BLaER1 treated with 17β-estradiol and CSF1 and Interleukin-3, amounts not matched to agents 10 nM and 100 nM (cell line): ENCODE measurements around the gene CHMP6.
A peak's percentile ranks its signal among the peaks of the same experiment; 100 is the strongest.

Experiments used
- H3K27ac ChIP-seq, 11 experiments: shearing (Covaris generic); formaldehyde crosslinking; 2 replicates each; pipeline ENCODE4 v1.8.1; 2022
- H3K27me3 ChIP-seq, 11 experiments: shearing (Covaris generic); formaldehyde crosslinking; 2 replicates each; pipeline ENCODE4 v1.8.1; 2022
- H3K36me3 ChIP-seq, 11 experiments: shearing (Covaris generic); formaldehyde crosslinking; 2 replicates each; pipeline ENCODE4 v1.8.1; 2022
- H3K4me1 ChIP-seq, 10 experiments: shearing (Covaris generic); formaldehyde crosslinking; 2 replicates each; pipeline ENCODE4 v1.8.1; 2022
- H3K4me2 ChIP-seq, 11 experiments: shearing (Covaris generic); formaldehyde crosslinking; 2 replicates each; pipeline ENCODE4 v1.8.1; 2022
- H3K4me3 ChIP-seq, 10 experiments: shearing (Covaris generic); formaldehyde crosslinking; 2 replicates each; pipeline ENCODE4 v1.8.1; 2022
- H3K9ac ChIP-seq, 11 experiments: shearing (Covaris generic); formaldehyde crosslinking; 2 replicates each; pipeline ENCODE4 v1.8.1; 2022
- H3K9me3 ChIP-seq, 11 experiments: shearing (Covaris generic); formaldehyde crosslinking; replicated peaks in 1 of 11; 2 replicates each; pipeline ENCODE4 v1.8.1; 2022
- H4K20me1 ChIP-seq, 11 experiments: shearing (Covaris generic); formaldehyde crosslinking; 2 replicates each; pipeline ENCODE4 v1.8.1; 2022
- Cebpa-rat ChIP-seq, 11 experiments: shearing (Covaris generic); IDR thresholded peaks; 2 replicates each; pipeline ENCODE4 v1.8.1; 2022

CHMP6 gene

DNA sequence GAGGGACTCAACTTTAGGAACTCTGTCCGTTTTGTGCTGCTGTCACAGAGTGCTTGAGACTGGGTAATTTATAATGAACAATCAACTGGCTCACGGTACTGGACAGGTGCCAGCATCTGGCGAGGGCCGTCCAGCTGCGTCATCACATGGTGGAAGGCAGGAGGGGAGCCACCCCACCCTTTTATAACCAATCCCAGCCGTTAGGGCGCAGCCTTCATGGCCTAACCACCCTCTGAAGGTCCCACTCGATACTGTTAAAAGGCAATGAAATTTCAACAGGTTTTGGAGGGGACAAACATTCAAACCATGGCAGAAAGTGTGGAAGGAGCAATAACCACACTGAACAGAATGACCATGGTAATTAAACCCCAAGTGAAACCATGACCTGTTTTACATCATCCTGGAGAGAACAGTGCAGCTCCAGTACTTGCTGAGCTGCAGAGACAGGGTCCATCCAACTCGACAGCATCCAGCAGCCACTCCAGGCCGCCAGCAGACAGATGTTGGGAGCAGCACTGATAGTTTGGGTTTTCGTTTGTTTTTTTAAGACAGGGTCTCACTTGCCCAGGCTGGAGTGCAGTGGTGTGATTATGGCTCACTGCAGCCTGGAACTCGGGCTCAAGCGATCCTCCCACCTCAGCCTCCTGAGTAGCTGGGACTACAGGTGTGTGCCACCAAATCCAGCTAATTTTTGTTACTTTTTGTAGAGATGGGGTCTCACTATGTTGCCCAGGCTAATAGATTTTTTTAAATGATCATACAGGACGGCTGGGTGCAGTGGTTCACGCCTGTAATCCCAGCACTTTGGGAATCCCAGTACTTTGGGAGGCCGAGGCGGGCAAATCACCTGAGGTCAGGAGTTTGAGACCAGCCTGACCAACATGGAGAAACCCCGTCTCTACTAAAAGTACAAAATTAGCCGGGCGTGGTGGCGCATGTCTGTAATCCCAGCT, 11.0 kb downstream of the CHMP6 start:
- Histone ChIP-seq H3K9me3 (no peaks in the 10 kb centered on the region), H3K4me1 (peaks cover 0 to 6% (median 3%) of the 10 kb centered on the region in 10 experiments; a peak in 6 of 20 replicates), H3K4me3 (no peak overlapping the region), H3K36me3 (peaks cover 25 to 33% (median 28%) of the 10 kb centered on the region in 11 experiments), H3K9ac (no peak overlapping the region), H3K27ac (no peak overlapping the region), H3K4me2 (no peak overlapping the region), H3K27me3 (peaks cover 67 to 77% (median 74%) of the 10 kb centered on the region in 11 experiments), H4K20me1 (peaks cover 3 to 86% (median 58%) of the 10 kb centered on the region in 11 experiments; a peak in 18 of 22 replicates)
- no peak for TF ChIP-seq Cebpa-rat (IDR thresholded peaks at IDR 0.05)

DNA sequence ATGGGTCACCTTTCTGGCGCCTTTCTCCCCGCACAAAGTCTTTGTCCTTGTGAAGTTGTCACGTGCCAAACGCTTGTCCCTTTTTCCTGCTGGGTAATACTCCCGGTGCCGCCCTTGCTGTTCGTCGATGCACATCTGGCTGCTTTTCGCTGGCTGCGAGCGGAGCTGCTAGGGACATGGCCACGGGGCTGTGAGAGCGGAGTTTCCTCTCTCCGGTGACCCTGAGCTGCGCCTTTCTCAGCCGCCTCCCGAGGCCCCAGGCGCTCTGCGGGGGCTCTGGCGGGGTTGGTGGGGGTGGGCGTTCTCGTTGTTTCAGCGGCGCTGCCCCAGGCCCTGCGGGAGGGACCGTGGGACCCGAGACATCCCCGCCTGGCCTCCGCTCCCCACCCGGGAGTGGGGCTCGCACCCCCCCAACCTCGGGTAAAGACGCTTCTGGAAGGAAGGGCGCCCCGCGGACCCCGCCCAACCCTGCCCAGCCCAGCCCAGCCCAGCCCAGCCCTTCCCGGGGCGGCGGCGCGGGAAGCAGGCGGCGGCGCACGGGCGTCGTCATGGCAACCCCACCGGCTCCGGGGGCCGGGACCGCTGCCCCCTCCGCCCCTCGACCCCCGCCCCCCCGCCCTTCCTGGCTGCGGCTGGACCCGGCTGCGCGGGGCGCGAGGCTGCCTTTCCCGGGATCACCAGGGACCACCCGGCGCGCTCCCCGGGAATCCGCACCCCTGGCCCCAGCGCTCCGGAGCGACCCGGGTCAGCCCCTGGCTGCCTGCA, 12.3 kb downstream of the CHMP6 start:
- H3K4me1 ChIP-seq = peaks cover 0 to 7% (median 5%) of the 10 kb centered on the region in 10 experiments; a peak in 13 of 20 replicates
- no peak overlapping the region for H3K27ac ChIP-seq
- H3K9ac ChIP-seq = no peak overlapping the region
- H3K36me3 ChIP-seq = peaks cover 14 to 21% (median 16%) of the 10 kb centered on the region in 11 experiments
- peaks cover 3 to 74% (median 52%) of the 10 kb centered on the region in 11 experiments; a peak in 18 of 22 replicates for H4K20me1 ChIP-seq
- TF ChIP-seq Cebpa-rat (IDR thresholded peaks at IDR 0.05) = no peak
- H3K9me3 ChIP-seq = no peaks in the 10 kb centered on the region
- peak overlapping the region in 2 of 10 experiments; percentile 24 to 42; a peak in 2 of 20 replicates for H3K4me3 ChIP-seq
- peak overlapping the region in 7 of 11 experiments; percentile 28 to 61 (median 52); a peak in 8 of 22 replicates for H3K4me2 ChIP-seq
- peaks cover 67 to 86% (median 78%) of the 10 kb centered on the region in 11 experiments for H3K27me3 ChIP-seq

- TF ChIP-seq Cebpa-rat (IDR thresholded peaks at IDR 0.05) = no peak
- H4K20me1 ChIP-seq = peaks cover 0 to 44% (median 23%) of the 10 kb centered on the region in 11 experiments; a peak in 14 of 22 replicates
- H3K9ac ChIP-seq = no peak overlapping the region
- H3K4me2 ChIP-seq = peak overlapping the region in 1 of 11 experiments; percentile 14; a peak in 1 of 22 replicates
- no peak overlapping the region for H3K4me3 ChIP-seq
- H3K9me3 ChIP-seq = peaks cover 15 to 22% (median 18%) of the 10 kb centered on the region in 11 experiments
- H3K4me1 ChIP-seq = peaks cover 0 to 14% (median 12%) of the 10 kb centered on the region in 10 experiments; a peak in 16 of 20 replicates
- H3K27ac ChIP-seq = no peak overlapping the region
- peaks cover 46 to 67% (median 60%) of the 10 kb centered on the region in 11 experiments for H3K27me3 ChIP-seq
- peaks cover 0 to 4% (median 0%) of the 10 kb centered on the region in 11 experiments; a peak in 1 of 22 replicates for H3K36me3 ChIP-seq
These were observed 15.2 kb downstream of the CHMP6 start for GRCh38 chr17:81006891-81007290.

DNA sequence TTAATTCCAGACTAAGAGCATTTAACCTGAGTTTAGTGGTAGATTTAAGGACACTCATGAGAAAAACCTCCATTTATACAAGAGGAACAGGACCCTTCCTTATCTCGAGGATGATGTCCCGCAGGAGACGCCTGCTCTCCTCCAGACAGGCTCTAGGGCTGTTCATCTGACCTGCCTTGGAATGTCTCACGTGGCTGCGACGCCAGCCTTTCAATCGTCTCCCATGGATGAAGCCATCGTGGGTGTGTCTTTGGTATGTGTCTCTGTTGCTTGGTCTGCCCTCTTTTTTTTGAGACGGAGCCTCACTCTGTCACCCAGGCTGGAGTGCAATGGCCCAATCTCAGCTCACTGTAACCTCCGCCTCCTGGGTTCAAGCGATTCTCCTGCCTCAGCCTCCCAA, 16.5 kb downstream of the CHMP6 start:
- no peak for TF ChIP-seq Cebpa-rat (IDR thresholded peaks at IDR 0.05)
- no peak overlapping the region for H3K4me2 ChIP-seq
- H3K27me3 ChIP-seq = peaks cover 34 to 54% (median 48%) of the 10 kb centered on the region in 11 experiments

DNA sequence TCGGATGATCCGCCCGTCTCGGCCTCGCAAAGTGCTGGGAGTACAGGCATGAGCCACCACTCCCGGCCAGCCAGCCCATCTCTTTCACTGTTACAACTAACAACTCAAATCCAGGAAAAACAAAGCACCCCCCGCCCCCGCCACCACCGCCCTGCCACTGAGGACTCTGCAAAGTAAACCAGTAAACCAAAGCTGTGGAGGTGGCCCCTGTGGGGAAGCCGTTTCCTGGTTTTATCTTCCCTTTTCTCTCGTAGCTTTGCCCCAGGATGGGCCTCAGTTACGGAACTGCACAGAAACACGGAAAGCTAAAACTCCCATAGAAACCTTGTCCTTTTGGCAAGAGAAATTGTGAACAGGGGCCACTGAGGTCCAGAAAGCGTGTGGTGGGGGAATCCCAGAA, 17.5 kb downstream of the CHMP6 start:
- no peak overlapping the region for H3K9ac ChIP-seq
- peaks cover 25 to 44% (median 38%) of the 10 kb centered on the region in 11 experiments for H3K27me3 ChIP-seq
- peaks cover 15 to 30% (median 24%) of the 10 kb centered on the region in 11 experiments for H3K9me3 ChIP-seq
- H4K20me1 ChIP-seq = peaks cover 0 to 29% (median 7%) of the 10 kb centered on the region in 11 experiments; a peak in 10 of 22 replicates
- H3K4me1 ChIP-seq = peaks cover 8 to 24% (median 13%) of the 10 kb centered on the region in 10 experiments; a peak in 19 of 20 replicates
- no peak for TF ChIP-seq Cebpa-rat (IDR thresholded peaks at IDR 0.05)
- H3K27ac ChIP-seq = no peak overlapping the region
- H3K4me3 ChIP-seq = no peak overlapping the region
- H3K4me2 ChIP-seq = peak overlapping the region in 10 of 11 experiments; percentile 9 to 77 (median 44); a peak in 17 of 22 replicates
- H3K36me3 ChIP-seq = peaks cover 0 to 4% (median 0%) of the 10 kb centered on the region in 11 experiments; a peak in 1 of 22 replicates

More for the DNA sequence above, 16.5 kb downstream of the CHMP6 start:
- no peak overlapping the region for H3K27ac ChIP-seq
- peaks cover 15 to 30% (median 24%) of the 10 kb centered on the region in 11 experiments for H3K9me3 ChIP-seq
- no peak overlapping the region for H3K4me3 ChIP-seq
- H3K9ac ChIP-seq = no peak overlapping the region
- peaks cover 0 to 4% (median 0%) of the 10 kb centered on the region in 11 experiments; a peak in 1 of 22 replicates for H3K36me3 ChIP-seq
- H3K4me1 ChIP-seq = peaks cover under 1 to 14% (median 13%) of the 10 kb centered on the region in 10 experiments; a peak in 17 of 20 replicates
- peaks cover 0 to 31% (median 11%) of the 10 kb centered on the region in 11 experiments; a peak in 11 of 22 replicates for H4K20me1 ChIP-seq

DNA sequence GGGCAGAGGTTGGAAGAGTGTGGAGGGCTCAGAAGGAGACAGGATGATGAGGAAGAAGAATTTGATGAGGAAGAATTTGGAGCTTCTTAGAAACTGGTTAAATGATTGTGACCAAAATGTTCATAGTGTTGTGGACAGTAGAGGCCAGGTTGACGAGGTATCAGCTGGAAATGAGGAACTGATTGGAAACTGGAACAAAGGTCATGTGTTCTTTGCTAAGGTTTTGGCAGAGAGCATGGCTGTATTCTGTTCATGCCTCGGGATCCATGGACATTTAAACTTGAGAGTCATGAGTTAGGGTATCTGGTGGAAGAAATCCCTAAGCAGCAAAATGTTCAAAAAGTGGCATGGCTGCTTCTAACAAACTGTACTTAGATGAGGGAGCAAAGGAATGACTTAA, 19.3 kb downstream of the CHMP6 start:
- no peak overlapping the region for H3K27ac ChIP-seq
- peaks cover 0 to 4% (median 0%) of the 10 kb centered on the region in 11 experiments; a peak in 1 of 22 replicates for H3K36me3 ChIP-seq
- peaks cover 0 to 13% (median 0%) of the 10 kb centered on the region in 11 experiments; a peak in 5 of 22 replicates for H4K20me1 ChIP-seq
- H3K9ac ChIP-seq = no peak overlapping the region
- H3K9me3 ChIP-seq = peaks cover 17 to 32% (median 26%) of the 10 kb centered on the region in 11 experiments
- no peak overlapping the region for H3K4me2 ChIP-seq
- H3K4me3 ChIP-seq = no peak overlapping the region
- peaks cover 8 to 21% (median 11%) of the 10 kb centered on the region in 10 experiments; a peak in 19 of 20 replicates for H3K4me1 ChIP-seq
- TF ChIP-seq Cebpa-rat (IDR thresholded peaks at IDR 0.05) = no peak
- H3K27me3 ChIP-seq = peaks cover 7 to 26% (median 20%) of the 10 kb centered on the region in 11 experiments

- Histone ChIP-seq H3K36me3 (peaks cover 0 to 4% (median 0%) of the 10 kb centered on the region in 11 experiments; a peak in 1 of 22 replicates), H3K4me2 (no peak overlapping the region), H3K4me1 (peaks cover 8 to 21% (median 11%) of the 10 kb centered on the region in 10 experiments; a peak in 19 of 20 replicates), H3K4me3 (no peak overlapping the region), H3K9ac (no peak overlapping the region), H3K9me3 (peaks cover 20 to 43% (median 36%) of the 10 kb centered on the region in 11 experiments), H3K27me3 (peaks cover 0 to 16% (median 10%) of the 10 kb centered on the region in 11 experiments; a peak in 19 of 22 replicates), H3K27ac (no peak overlapping the region), H4K20me1 (peaks cover 0 to 3% (median 0%) of the 10 kb centered on the region in 11 experiments; a peak in 1 of 22 replicates)
- no peak for TF ChIP-seq Cebpa-rat (IDR thresholded peaks at IDR 0.05)
These were observed 20.3 kb downstream of the CHMP6 start for GRCh38 chr17:81011951-81012350.
